Measurements from ENCODE around the gene RNH1. TPM values are rescaled to one million over a fixed set of nuclear protein-coding genes. Genes with fewer than 3 reads are reported as not detected.

RNH1 gene
- total and polyA plus RNA-seq, 2 experiments from 2014 or later: 623 to 751 TPM

DNA sequence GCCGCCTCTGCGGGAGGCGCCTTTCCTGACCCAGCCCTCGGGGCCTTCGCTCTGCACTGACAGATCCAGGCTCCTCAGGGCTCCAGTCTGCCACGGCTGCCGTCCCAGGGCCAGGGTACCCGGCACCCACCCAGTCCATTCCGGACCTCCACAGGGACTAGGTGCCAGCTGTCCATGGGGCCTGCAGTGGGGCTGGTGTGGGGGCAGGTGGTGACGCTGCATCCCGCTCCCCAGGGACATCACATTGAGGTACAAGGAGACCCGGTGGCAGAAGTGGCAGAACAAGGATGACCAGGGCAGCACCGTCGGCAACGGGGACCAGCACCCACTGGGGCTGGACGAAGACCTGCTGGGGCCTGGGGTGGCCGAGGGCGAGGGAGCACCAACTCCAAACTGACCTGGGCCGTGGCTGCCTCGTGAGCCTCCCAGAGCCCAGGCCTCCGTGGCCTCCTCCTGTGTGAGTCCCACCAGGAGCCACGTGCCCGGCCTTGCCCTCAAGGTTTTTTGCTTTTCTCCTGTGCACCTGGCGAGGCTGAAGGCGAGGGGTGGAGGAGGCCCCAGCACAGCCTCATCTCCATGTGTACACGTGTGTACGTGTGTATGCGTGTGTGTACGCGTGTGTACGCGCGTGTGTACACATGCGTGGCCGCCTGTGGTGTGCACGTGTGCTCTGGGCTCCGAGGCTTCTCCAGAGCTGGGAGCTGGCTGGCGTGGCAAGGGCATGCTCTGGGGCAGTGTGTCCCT lies 16.7 kb downstream of the RNH1 start:
- H3K9ac ChIP-seq: no peak overlapping the region
- no peak overlapping the region for H3K4me3 ChIP-seq
- H3K4me1 ChIP-seq (ENCODE audit: insufficient read depth): no peaks in the 10 kb centered on the region
- no peaks in the 10 kb centered on the region for H3K9me3 ChIP-seq (ENCODE audit: low read depth)
- TF ChIP-seq EZH2 (IDR thresholded peaks at IDR 0.05; ENCODE audit: insufficient read depth, poor library complexity, severe bottlenecking) (no peak), EZH2phosphoT487 (IDR thresholded peaks at IDR 0.05; ENCODE audit: insufficient read depth, low read depth) (no peak)
- no peaks in the 10 kb centered on the region for H3K9me2 ChIP-seq (ENCODE audit: insufficient read depth)
- no peaks in the 10 kb centered on the region for H4K20me1 ChIP-seq (ENCODE audit: insufficient read depth)
- H3K27ac ChIP-seq: no peak overlapping the region
- WGBS, 2 experiments (ENCODE audit: low coverage in 1 of 2, low lambda C conversion rate in 2 of 2, missing lambda C conversion rate in 2 of 2): 84 to 90% methylated on average over 29 to 38 of the region's 38 CpGs
- H3F3A ChIP-seq (ENCODE audit: insufficient read depth): peaks cover 6% of the 10 kb centered on the region; the same call in 1 of the 2 replicates
- DNase-seq: no peak
- H3K4me2 ChIP-seq (ENCODE audit: unreplicated experiment): no peak overlapping the region
- no peaks in the 10 kb centered on the region for H3K36me3 ChIP-seq (ENCODE audit: low read depth)
- no peaks in the 10 kb centered on the region for H3K27me3 ChIP-seq (replicated peaks; ENCODE audit: insufficient read depth)
- H2AFZ ChIP-seq: no peak overlapping the region
- H3K79me2 ChIP-seq (ENCODE audit: insufficient read depth): no peaks in the 10 kb centered on the region
- in situ Hi-C loops (cut with MboI): no loop called here

DNA sequence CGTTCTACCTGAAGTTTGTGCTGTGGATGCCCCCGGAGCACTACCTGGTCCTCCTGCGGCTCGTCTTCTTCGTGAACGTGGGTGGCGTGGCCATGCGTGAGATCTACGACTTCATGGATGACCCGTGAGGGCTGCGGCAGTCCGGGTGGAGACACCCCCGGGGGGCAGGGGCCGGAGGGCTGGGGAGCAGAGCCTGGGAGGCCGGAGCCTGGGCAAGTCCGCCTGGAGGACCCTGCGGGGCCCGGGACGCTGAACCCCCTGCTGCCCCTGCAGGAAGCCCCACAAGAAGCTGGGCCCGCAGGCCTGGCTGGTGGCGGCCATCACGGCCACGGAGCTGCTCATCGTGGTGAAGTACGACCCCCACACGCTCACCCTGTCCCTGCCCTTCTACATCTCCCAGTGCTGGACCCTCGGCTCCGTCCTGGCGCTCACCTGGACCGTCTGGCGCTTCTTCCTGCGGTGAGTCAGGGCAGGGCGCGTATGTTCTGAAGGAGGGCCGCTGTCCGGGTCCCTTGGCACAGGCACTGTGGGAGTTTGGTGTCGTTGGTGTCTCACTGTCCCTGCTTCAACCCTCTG lies 17.3 kb downstream of the RNH1 start:
- WGBS, 2 experiments (ENCODE audit: low coverage in 1 of 2, low lambda C conversion rate in 2 of 2, missing lambda C conversion rate in 2 of 2): 91 to 94% methylated on average over 21 to 37 of the region's 37 CpGs

DNA sequence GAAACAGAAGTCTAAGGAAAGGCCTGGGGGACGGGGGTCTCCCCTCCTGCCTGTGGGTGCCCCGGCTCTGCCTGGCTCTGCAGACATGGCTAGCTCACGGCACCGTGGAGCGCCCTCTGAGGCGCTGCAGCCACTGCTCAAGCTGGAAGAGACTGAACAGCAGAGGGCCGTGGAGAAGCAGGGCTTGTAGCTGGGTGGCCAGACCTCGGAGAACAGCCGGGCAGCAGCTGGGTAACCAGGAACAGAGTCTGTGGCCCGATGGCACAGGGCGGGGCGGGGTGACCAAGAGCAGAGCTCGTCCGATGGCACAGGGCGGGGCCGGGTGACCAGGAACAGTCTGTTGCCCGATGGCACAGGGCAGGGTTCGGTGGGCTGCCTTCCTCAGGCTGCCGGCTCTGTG lies 18.1 kb downstream of the RNH1 start:
- H3K4me2 ChIP-seq (ENCODE audit: unreplicated experiment): no peak overlapping the region
- no peaks in the 10 kb centered on the region for H3K79me2 ChIP-seq (ENCODE audit: insufficient read depth)
- DNase-seq: no peak
- no peak for TF ChIP-seq EZH2phosphoT487 (IDR thresholded peaks at IDR 0.05; ENCODE audit: insufficient read depth, low read depth)
- no peak for TF ChIP-seq EZH2 (IDR thresholded peaks at IDR 0.05; ENCODE audit: insufficient read depth, poor library complexity, severe bottlenecking)
- H4K20me1 ChIP-seq (ENCODE audit: insufficient read depth): no peaks in the 10 kb centered on the region
- H3K27me3 ChIP-seq (replicated peaks; ENCODE audit: insufficient read depth): no peaks in the 10 kb centered on the region
- 87 to 92% methylated on average over 19 of the region's 19 CpGs for WGBS, 2 experiments (ENCODE audit: low coverage in 1 of 2, low lambda C conversion rate in 2 of 2, missing lambda C conversion rate in 2 of 2)
- H3K27ac ChIP-seq: no peak overlapping the region
- H3K9ac ChIP-seq: no peak overlapping the region
- H3K9me2 ChIP-seq (ENCODE audit: insufficient read depth): no peaks in the 10 kb centered on the region
- H3F3A ChIP-seq (ENCODE audit: insufficient read depth): peaks cover 6% of the 10 kb centered on the region; the same call in 1 of the 2 replicates
- in situ Hi-C loops (cut with MboI): no loop called here
- no peaks in the 10 kb centered on the region for H3K4me1 ChIP-seq (ENCODE audit: insufficient read depth)
- H3K4me3 ChIP-seq: no peak overlapping the region
- no peaks in the 10 kb centered on the region for H3K9me3 ChIP-seq (ENCODE audit: low read depth)
- H3K36me3 ChIP-seq (ENCODE audit: low read depth): no peaks in the 10 kb centered on the region
- no peak overlapping the region for H2AFZ ChIP-seq

More for the DNA sequence above, 17.3 kb downstream of the RNH1 start:
- no peak overlapping the region for H3K27ac ChIP-seq
- H3K4me3 ChIP-seq: no peak overlapping the region
- no peaks in the 10 kb centered on the region for H3K9me2 ChIP-seq (ENCODE audit: insufficient read depth)
- DNase-seq: no peak
- no peak overlapping the region for H2AFZ ChIP-seq
- no peaks in the 10 kb centered on the region for H3K27me3 ChIP-seq (replicated peaks; ENCODE audit: insufficient read depth)
- no peaks in the 10 kb centered on the region for H3K79me2 ChIP-seq (ENCODE audit: insufficient read depth)
- H3K9me3 ChIP-seq (ENCODE audit: low read depth): no peaks in the 10 kb centered on the region
- H3F3A ChIP-seq (ENCODE audit: insufficient read depth): peaks cover 6% of the 10 kb centered on the region; the same call in 1 of the 2 replicates
- TF ChIP-seq EZH2 (IDR thresholded peaks at IDR 0.05; ENCODE audit: insufficient read depth, poor library complexity, severe bottlenecking) (no peak), EZH2phosphoT487 (IDR thresholded peaks at IDR 0.05; ENCODE audit: insufficient read depth, low read depth) (no peak)
- H3K4me1 ChIP-seq (ENCODE audit: insufficient read depth): no peaks in the 10 kb centered on the region
- no peaks in the 10 kb centered on the region for H4K20me1 ChIP-seq (ENCODE audit: insufficient read depth)
- no peak overlapping the region for H3K9ac ChIP-seq
- H3K4me2 ChIP-seq (ENCODE audit: unreplicated experiment): no peak overlapping the region
- in situ Hi-C loops (cut with MboI): no loop called here
- H3K36me3 ChIP-seq (ENCODE audit: low read depth): no peaks in the 10 kb centered on the region

DNA sequence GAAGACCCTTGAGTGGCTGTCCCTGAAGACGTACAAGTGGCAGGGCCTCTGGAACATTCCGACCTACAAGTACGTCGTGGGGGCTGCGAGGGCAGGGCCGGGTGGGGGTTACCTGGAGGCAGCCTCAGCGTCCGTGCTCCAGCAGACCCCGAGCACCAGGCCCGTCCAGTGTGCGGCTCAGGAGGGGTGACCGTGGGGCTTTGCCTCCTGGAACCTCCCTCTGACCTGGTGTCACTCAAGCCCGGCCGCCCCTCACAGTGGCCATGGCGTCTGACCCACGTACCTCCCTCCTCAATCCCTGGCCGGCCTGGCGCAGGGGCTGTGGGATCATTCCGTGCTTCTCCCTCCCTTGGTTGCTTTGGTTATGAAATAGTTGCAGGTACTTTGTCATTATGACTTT lies 18.5 kb downstream of the RNH1 start:
- in situ Hi-C loops (cut with MboI): no loop called here
- H3K27ac ChIP-seq: no peak overlapping the region
- 90% methylated on average over 10 to 19 of the region's 19 CpGs for WGBS, 2 experiments (ENCODE audit: low coverage in 1 of 2, low lambda C conversion rate in 2 of 2, missing lambda C conversion rate in 2 of 2)

More for the DNA sequence above, 18.5 kb downstream of the RNH1 start:
- Histone ChIP-seq H4K20me1 (ENCODE audit: insufficient read depth) (no peaks in the 10 kb centered on the region), H3K36me3 (ENCODE audit: low read depth) (no peaks in the 10 kb centered on the region), H2AFZ (no peak overlapping the region), H3K4me3 (no peak overlapping the region), H3K27me3 (replicated peaks; ENCODE audit: insufficient read depth) (no peaks in the 10 kb centered on the region), H3F3A (ENCODE audit: insufficient read depth) (peaks cover 5% of the 10 kb centered on the region; the same call in 1 of the 2 replicates), H3K4me2 (ENCODE audit: unreplicated experiment) (no peak overlapping the region), H3K4me1 (ENCODE audit: insufficient read depth) (no peaks in the 10 kb centered on the region), H3K9me2 (ENCODE audit: insufficient read depth) (no peaks in the 10 kb centered on the region), H3K9ac (no peak overlapping the region), H3K79me2 (ENCODE audit: insufficient read depth) (0 out of 2 replicates have a peak, but pooled peaks cover under 1% of the 10 kb centered on the region), H3K9me3 (ENCODE audit: low read depth) (no peaks in the 10 kb centered on the region)
- DNase-seq: no peak
- TF ChIP-seq EZH2phosphoT487 (IDR thresholded peaks at IDR 0.05; ENCODE audit: insufficient read depth, low read depth): no peak
- no peak for TF ChIP-seq EZH2 (IDR thresholded peaks at IDR 0.05; ENCODE audit: insufficient read depth, poor library complexity, severe bottlenecking)
